Measurements from ENCODE around the gene MRPS18A. TPM values are rescaled to one million over a fixed set of nuclear protein-coding genes. Genes with fewer than 3 reads are reported as not detected.

The MRPS18A gene
- total and polyA plus RNA-seq, 2 of the 13 experiments (the other 11 are each of a cell fraction or from before 2014, with no cell fraction given): 87.8 to 89.1 TPM

DNA sequence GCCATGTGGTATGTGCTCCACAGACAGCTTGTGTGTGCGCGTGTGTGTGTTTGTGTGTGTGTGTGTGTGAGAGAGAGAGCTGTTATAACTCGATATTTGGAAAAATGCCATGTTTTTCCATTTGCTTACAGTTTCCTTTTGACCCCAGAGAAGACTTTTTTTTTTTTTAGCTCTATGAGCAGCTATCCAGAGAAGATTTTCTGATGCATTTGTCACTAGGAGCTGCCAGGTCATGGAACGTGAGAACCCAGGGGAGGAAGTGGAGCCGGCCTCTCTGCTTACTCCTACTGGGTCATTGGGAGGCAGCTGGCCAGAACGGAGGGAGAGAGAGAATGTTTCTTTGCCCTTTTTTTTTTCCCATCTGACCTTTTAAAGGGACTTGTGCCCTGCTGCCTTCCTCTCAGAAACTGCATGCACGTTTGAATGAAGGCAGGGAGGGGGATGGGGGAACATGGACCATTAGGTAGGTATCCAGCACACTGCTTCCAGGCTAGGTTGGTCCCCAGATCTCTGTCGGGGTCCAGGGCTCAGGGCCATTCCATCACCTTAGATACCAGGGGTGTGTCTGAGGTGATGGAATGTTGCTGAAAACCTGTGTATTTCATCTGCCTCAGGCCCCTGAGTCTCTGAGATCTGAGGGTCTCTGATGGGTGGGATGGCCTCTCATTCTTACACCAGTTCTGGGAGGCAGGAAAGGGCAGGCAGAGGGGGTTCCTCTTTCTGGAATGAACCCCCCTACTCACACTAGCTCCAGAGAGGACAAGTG is 11.2 kb upstream of the MRPS18A start:
- intact Hi-C loops (cut with micrococcal nuclease; ENCODE audit: unreplicated experiment): no loop called here
- no peak for DNase-seq (ENCODE audit: low spot score)
- H3K9ac ChIP-seq (ENCODE audit: insufficient read depth, low read depth, low read length): peak overlapping the region; percentile 10; the same call in 1 of the 2 replicates
- TF ChIP-seq NR2F6 (IDR thresholded peaks at IDR 0.05) (no peak), NR2F6 (CRISPR knock-in tag; IDR thresholded peaks at IDR 0.05) (0 out of 2 replicates have a peak, but pooled peaks have one; percentile 17), HMGXB4 (CRISPR knock-in tag; IDR thresholded peaks at IDR 0.05; ENCODE audit: borderline replicate concordance in 1 of 2, low read depth in 1 of 2) (0 out of 4 replicates have a peak, but pooled peaks of 1 of the 2 experiments have one; percentile 2), ZNF230 (CRISPR knock-in tag; IDR thresholded peaks at IDR 0.05) (0 out of 2 replicates have a peak, but pooled peaks have one; percentile 36), MAZ (IDR thresholded peaks at IDR 0.05; ENCODE audit: borderline replicate concordance, low read depth, low read length) (no peak), MAZ (CRISPR knock-in tag; IDR thresholded peaks at IDR 0.05; ENCODE audit: low read depth) (0 out of 2 replicates have a peak, but pooled peaks have one; percentile 32), SALL1 (CRISPR knock-in tag; IDR thresholded peaks at IDR 0.05) (0 out of 2 replicates have a peak, but pooled peaks have one; percentile 8), ZNF224 (CRISPR knock-in tag; IDR thresholded peaks at IDR 0.05) (no peak), BRF2 (CRISPR knock-in tag; IDR thresholded peaks at IDR 0.05) (no peak), NFRKB (IDR thresholded peaks at IDR 0.05) (no peak), ETV5 (CRISPR knock-in tag; IDR thresholded peaks at IDR 0.05; ENCODE audit: borderline replicate concordance) (peak; percentile 12; the same call in 1 of the 2 replicates)
- TF ChIP-seq, protein P1, sequence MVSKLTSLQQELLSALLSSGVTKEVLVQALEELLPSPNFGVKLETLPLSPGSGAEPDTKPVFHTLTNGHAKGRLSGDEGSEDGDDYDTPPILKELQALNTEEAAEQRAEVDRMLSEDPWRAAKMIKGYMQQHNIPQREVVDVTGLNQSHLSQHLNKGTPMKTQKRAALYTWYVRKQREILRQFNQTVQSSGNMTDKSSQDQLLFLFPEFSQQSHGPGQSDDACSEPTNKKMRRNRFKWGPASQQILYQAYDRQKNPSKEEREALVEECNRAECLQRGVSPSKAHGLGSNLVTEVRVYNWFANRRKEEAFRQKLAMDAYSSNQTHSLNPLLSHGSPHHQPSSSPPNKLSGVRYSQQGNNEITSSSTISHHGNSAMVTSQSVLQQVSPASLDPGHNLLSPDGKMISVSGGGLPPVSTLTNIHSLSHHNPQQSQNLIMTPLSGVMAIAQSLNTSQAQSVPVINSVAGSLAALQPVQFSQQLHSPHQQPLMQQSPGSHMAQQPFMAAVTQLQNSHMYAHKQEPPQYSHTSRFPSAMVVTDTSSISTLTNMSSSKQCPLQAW (CRISPR knock-in tag; IDR thresholded peaks at IDR 0.05): peak; percentile 25; the same call in 1 of the 2 replicates
- TF ChIP-seq, protein P2, sequence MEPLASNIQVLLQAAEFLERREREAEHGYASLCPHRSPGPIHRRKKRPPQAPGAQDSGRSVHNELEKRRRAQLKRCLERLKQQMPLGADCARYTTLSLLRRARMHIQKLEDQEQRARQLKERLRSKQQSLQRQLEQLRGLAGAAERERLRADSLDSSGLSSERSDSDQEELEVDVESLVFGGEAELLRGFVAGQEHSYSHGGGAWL (CRISPR knock-in tag; IDR thresholded peaks at IDR 0.05): 0 out of 2 replicates have a peak, but pooled peaks have one; percentile 37
- TF ChIP-seq, protein P3, sequence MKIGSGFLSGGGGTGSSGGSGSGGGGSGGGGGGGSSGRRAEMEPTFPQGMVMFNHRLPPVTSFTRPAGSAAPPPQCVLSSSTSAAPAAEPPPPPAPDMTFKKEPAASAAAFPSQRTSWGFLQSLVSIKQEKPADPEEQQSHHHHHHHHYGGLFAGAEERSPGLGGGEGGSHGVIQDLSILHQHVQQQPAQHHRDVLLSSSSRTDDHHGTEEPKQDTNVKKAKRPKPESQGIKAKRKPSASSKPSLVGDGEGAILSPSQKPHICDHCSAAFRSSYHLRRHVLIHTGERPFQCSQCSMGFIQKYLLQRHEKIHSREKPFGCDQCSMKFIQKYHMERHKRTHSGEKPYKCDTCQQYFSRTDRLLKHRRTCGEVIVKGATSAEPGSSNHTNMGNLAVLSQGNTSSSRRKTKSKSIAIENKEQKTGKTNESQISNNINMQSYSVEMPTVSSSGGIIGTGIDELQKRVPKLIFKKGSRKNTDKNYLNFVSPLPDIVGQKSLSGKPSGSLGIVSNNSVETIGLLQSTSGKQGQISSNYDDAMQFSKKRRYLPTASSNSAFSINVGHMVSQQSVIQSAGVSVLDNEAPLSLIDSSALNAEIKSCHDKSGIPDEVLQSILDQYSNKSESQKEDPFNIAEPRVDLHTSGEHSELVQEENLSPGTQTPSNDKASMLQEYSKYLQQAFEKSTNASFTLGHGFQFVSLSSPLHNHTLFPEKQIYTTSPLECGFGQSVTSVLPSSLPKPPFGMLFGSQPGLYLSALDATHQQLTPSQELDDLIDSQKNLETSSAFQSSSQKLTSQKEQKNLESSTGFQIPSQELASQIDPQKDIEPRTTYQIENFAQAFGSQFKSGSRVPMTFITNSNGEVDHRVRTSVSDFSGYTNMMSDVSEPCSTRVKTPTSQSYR (CRISPR knock-in tag; IDR thresholded peaks at IDR 0.05; ENCODE audit: borderline replicate concordance): no peak

More for the DNA sequence above, 11.2 kb upstream of the MRPS18A start:
- POLR2A ChIA-PET: interaction anchor here (1.1 to 1.7 kb wide), 4 partner anchors 11 to 71 kb away, joined by 3 to 4 read pairs (median 4); no protein-coding TSS in a partner anchor
- WGBS (ENCODE audit: low lambda C conversion rate): 12% methylated on average over 8 of the region's 8 CpGs
- ATAC-seq (peak; percentile 10; the same call in 2 of the 3 replicates), FAIRE-seq (no peak)
- no TSS peak for BruUV-seq (replicated peaks)
- Histone ChIP-seq H2AFZ (ENCODE audit: low read length) (no peak overlapping the region), H3K36me3 (replicated peaks in 1 of 2; ENCODE audit: control insufficient read depth in 1 of 2, insufficient read depth in 2 of 2, low read length in 2 of 2) (no peaks in the 10 kb centered on the region), H3K4me3 (replicated peaks in 1 of 3; ENCODE audit: insufficient read depth in 1 of 3, low read depth in 2 of 3, low read length in 3 of 3) (0 out of 6 replicates have a peak overlapping the region, but pooled peaks of 1 of the 3 experiments have one; percentile 52), H3K9me3 (ENCODE audit: low read length) (no peaks in the 10 kb centered on the region), H3K27me3 (ENCODE audit: control insufficient read depth in 1 of 2, insufficient read depth in 2 of 2, low read length in 2 of 2) (peaks cover 3 to 20% of the 10 kb centered on the region in 2 experiments; a peak in 2 of 5 replicates), H3K79me2 (ENCODE audit: insufficient read depth, low read length) (no peaks in the 10 kb centered on the region), H3K4me2 (ENCODE audit: low read depth, low read length) (peak overlapping the region; percentile 72; the same call in 1 of the 2 replicates), H4K20me1 (ENCODE audit: insufficient read depth, low read length) (no peaks in the 10 kb centered on the region), H3K27ac (ENCODE audit: extremely low read length, insufficient read depth, low read length) (no peak overlapping the region), H3K4me1 (ENCODE audit: insufficient read depth, low read length) (peaks cover 74% of the 10 kb centered on the region)
- CTCF ChIA-PET (ENCODE audit: low intra/inter-chr PET ratio, low total read pairs): interaction anchor here (0.9 to 1.2 kb wide), 2 partner anchors 30 to 32 kb away, joined by 3 to 4 read pairs; no protein-coding TSS in a partner anchor
- in situ Hi-C loops (cut with HindIII; ENCODE audit: extremely low pct_ligation_motif_present, low pct_unique_long_range_greater_than_20kb): no loop called here

Measured in HepG2 (cell line).